HG02852 (cell line): ENCODE measurements around the gene C22orf15.

Experiments
- ATAC-seq: cut with Tn5 transposase; IDR thresholded peaks from one replicate; pipeline ENCODE4 v1.9.1; 2021; ENCODE audit warnings: mild to moderate bottlenecking, moderate library complexity; ENCODE audit not compliant: unreplicated experiment

C22orf15 gene

DNA sequence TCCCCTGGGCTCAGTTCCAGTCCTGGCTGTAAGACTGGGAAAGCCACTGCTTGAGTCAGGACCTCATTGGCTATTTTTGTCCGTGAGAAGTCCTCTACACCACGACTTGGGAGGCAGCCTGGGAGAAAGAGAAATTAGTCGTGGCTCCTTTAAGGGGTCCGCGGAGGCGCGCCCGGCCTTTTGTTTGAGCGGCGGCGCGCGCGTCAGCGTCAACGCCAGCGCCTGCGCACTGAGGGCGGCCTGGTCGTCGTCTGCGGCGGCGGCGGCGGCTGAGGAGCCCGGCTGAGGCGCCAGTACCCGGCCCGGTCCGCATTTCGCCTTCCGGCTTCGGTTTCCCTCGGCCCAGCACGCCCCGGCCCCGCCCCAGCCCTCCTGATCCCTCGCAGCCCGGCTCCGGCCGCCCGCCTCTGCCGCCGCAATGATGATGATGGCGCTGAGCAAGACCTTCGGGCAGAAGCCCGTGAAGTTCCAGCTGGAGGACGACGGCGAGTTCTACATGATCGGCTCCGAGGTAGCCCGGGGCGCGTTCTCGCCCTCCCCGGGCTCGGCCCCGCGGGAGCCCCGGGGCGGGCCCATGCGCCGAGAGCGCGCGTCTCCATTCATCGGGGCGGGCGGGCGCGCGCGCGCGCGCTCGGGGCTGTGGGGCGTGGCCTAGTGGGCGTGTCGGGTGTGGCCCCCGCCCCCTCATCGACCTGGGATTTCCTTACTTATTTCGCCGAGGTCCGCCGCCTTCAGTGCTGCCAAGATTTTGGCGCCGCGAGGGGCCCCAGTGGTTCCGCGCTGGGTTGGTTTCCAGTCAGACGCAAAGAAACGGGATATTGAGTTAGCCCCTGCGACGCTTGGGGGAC is 24.2 kb downstream of the C22orf15 start, which contains the start of gene SMARCB1:
Gene SMARCB1, plus strand, starts transcription at position 215 of the 848 bp plus-strand sequence. Its CDS starts 204 bp downstream, at position 419.
- peak; percentile 72 for ATAC-seq

DNA sequence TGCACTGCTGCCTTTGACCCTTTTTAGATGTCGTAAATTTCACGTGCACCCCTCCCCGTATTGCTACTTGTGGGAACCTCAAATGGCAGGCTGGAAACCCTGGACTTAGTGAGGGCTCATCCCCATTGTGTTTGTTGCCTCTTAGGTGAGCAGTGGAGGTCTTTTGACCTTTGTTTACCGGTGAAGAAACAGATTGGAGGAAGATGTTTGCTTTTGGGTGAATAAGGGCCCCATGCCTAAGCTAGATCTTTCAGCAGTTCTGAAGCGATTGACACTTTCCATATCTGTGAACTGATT is 24.8 kb downstream of the C22orf15 start:
- ATAC-seq, result no peak

DNA sequence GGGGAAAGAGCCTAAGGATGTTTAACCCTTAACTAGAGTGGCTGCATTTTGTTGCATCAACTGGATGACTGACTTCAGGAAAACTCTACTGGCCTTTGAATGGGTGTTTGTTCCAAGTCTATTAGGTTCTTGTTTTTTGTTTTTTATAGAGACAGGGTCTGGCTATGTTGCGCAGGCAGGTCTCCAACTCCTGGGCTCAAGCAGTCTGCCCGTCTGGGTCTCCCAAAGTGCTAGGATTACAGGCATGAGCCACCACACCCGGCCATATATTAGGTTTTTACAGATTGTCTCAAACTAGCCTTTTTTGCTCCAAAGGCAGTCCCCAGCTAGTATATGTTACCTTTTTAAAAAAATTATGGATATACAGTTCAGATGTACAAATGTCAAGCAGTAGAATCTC is 25.1 kb downstream of the C22orf15 start:
- ATAC-seq, result no peak

DNA sequence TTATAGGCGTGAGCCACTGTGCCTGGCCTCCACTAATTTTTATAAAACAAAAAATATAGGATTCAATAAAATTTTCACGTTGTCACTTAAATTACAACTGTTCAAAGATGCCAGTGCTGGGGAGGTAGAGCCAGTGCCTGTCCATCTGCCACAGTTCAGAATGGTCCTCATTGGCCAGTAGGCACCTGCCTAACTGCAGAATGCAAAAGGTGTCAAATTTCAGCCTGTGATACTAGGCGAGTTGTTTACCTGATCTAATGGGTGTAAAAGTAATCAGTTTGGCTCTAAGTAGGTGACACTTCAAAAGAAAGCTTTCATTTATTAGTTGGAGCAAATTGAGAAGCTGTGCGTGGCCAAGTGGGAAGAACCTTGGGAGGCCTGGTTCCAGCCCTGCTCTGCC is 26.3 kb downstream of the C22orf15 start:
- ATAC-seq, result no peak

DNA sequence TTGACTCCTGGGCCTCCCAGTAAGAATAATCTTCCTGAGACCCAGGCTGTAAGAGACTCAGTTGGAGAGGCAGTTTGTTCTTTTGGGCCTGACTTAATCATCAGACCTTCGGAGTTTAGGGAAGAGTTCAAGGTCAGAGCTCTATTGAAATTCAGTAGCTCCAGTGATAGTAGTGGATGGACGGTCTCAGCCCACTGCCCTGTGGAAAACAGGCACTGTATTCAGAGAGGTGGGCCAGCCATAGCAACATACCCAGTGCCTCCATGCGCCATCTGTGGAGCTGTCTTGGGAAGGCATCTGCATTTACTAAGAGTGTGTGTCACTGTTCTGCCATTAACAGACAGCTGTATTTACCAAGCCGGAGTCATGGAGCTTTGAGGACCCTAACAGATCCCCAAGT is 26.8 kb downstream of the C22orf15 start:
- no peak for ATAC-seq

DNA sequence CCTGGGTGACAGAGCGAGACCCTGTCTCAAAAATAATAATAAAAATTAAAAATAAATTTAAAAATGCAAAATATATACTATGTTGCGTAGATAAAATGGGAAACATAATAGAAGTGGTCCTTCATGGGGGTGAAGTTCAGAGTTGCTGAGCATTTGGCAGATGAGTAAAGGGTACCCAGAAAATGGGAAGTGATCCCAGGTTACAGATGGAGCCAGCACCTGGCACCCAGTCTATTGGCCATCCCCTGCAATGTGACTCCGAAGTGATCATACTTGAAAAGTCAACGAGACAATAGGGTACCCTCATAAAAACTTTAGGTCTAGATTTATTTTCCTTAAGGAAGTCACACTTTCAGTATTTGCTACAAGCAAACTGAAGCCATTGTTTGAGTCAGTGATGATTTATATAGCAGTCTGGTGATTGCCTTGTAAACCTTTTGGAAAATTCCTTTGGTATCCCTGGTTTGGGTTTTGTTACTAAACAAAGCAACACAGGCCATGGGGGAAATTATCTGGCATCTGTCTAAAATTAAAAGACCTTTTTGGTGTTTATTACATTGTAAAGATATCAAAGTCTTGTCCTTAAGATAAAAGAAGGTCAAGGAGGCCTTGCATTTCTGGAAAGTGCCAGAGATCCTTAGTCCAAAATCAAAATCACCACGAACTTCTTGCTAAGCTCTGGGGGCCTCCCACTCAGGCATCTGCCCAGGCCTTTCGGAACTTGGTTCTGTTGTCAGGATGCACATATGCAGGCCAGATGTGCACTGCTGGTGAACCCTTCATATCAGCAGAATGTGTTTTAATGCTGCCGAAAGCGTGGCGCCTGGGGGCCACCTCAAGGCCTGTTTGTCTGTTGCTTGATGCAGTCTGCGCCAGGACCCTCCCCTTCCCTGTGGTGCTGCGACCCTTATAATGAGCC is 28.3 kb downstream of the C22orf15 start:
- no peak for ATAC-seq

DNA sequence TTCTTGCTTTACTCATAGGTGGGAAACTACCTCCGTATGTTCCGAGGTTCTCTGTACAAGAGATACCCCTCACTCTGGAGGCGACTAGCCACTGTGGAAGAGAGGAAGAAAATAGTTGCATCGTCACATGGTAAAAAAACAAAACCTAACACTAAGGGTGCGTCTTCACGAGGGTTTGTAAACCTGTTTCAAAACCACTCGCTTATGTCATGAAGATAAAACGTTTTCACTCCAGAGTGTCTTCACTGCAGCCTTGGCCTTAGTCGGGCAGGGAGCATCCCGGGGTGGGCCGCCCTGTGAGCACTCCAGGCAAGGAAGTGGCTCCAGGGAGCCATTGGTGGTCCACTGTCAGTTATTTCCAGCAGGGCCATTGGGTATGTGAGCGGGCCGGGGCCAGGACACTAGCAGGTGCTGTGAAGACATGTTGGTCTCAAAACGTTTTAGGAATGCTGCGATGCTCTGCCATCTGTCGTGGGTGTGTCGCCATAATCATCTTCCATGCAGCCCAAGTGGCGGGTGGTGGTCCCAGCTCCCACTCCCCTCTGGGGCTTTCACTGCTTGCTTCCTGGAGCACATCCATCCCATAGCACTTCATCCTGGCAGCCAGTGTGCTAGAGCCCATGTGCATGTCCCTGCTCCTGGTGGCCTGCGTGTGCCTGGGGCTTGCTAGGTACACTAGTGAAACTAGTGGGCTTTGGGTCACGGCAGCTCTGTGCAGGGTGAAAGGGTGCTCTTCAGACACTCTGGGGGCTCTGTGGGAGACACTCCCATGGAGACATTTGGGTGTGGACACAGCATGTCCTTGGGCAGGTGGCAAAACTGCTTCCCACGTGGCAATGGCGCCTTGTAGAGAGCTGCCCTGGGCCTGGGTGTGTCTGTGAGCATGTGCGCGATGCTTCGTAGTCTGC is 29.2 kb downstream of the C22orf15 start:
- ATAC-seq, result no peak

DNA sequence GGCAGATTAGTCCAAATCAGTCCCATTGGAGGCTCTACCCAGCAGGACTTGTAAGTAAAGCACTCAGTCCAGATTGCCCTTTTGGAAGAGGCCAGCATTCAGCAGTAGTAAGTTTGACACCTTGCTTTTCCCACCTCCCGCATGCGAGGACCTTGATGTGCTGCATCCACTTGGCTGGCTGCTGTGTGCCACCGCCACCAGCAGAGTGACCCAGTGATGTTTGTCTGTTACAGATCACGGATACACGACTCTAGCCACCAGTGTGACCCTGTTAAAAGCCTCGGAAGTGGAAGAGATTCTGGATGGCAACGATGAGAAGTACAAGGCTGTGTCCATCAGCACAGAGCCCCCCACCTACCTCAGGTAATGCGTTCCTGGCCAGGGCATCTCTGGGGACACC is 30.5 kb downstream of the C22orf15 start:
- ATAC-seq, result no peak

DNA sequence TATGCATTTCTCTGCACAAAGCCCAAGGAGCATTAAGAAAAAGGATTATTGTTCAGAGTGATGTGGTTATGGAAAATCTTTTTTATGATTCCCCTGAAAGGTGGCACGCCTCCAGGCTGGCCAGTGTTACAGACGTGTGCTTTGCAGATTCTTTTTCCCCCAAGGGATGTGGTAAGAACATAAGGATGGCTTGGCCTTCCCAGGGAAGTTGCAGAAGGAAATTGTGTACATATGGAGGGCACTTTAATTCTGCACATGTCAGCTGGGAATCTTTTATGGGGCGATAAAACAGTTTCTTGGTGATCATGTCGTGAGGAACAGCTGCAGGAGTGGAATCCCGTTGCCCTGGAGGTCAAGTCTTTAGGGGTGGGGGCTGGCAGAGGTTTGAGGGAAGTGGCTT is 33.7 kb downstream of the C22orf15 start:
- ATAC-seq, result no peak

DNA sequence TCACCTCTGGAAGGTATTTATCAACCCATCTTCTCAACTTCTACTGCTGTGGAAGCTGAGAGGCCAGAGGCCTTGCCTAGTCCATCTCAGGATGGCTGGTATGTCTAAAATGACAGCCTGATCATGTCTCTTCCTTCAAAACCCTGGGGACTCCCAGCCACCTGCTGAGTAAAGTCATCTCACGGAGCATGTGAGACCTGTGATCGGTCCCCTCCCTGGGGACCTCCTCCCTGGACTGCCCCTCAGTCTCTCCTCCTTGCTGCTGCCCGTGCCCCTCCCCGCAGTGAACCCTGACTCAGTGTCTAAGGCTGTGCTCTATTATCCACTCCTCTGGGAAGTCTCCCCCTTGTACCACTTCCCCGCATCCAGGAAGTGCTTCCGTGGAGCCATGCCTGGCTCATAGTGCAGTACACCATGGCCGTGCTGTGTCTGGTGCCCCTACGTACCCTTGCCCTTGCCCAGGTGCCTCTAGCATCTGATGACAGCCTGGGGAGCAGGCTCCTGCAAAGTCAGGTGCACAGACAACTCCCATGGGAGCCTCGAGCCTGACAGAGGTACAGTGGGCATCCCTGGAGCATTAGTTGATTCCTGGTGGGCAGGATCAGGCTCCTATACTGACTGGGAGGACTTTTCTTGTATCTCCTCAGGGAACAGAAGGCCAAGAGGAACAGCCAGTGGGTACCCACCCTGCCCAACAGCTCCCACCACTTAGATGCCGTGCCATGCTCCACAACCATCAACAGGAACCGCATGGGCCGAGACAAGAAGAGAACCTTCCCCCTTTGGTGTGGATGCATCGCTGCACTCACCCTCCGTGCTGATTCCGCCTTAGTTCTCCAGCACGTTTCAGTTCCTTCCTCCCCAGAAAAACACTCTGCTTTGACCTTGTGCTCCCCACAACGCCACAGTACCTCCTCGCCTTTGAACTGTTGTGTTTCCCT is 37.8 kb downstream of the C22orf15 start:
- ATAC-seq, result no peak

DNA sequence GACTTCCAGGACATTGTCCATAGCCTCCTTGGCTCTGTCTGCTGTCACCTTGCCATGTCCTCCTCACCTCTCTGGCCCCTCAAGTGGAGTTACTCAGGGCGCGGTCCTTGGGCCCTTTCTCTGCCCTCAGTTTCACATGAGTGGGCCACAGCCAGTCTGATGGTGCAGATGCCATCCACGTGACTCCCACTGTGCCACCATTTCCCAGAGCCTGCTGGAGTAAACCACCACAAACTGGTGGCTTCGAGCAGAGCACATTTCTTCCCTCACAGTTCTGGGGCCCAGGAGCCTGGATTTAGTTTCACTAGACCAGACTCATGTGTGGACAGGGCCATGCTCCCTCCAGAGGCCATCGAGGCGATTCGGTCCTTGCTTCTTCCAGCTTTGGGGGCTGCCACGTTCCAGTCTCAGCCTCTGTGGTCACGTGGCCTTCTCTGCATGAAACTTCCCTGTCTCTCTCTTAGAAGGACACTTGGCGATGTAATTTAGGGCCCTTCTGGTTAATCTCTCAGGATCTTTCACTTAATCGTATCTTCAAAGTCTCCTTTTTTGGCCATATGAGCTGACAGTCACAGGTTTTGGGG is 38.5 kb downstream of the C22orf15 start:
- no peak for ATAC-seq

DNA sequence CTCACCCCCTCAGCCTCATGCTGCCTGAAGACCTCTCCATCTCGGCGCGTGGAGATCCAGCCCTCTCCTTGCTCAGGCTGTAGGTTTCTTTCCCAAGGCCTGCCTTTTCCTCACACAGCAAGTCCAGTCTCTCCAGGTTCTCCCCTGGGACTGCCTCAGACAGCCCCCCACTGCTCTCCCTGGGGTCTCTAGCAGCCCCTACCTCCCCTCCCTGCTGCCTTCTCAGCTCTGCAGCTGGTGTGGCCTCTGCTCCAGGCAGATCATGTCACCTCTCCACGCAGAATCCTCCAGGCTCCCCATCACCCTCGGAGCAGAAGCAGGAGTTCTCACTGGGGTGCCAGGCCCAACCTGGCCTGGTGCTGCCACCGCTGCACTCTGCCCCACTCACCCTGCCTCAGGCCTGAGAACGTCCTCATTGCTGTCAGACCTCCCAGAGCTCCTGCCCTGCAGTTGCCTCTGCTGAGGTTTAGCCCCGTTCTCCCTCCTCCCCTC is 39.1 kb downstream of the C22orf15 start:
- ATAC-seq, result no peak

DNA sequence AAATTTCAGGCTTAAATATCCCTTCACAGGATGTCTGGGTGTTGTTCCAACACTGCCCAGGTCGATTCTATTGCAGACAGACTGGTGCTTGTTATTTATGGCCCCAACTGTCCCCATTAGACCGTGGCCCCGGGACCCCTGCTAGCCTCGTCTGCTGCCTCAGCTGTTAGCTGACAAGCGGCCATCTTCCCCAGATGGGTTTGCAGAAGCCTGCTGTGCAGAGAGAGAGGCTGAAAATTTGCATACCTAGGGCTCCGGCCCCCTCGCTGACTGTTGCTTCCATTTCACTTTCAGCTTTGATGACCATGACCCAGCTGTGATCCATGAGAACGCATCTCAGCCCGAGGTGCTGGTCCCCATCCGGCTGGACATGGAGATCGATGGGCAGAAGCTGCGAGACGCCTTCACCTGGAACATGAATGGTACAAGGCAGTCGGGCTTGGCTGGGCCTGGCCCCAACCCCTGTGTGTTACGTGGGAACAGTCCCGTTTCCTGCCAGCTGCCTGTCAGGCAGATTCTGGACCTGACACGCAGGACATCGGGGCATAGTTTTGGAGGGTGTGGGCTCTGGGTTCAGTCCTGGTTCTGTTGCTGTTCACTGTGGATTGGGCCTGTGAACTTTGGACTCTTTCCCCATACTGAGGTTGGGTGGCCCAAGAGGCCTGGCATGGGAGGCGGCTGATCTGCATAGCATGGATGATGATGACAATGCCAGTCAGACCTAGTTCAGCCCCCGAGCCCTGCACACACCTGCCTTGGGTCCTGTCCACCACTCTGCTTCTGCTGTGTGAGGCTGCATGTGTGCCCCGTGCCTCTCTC is 40.4 kb downstream of the C22orf15 start:
- ATAC-seq, result no peak

DNA sequence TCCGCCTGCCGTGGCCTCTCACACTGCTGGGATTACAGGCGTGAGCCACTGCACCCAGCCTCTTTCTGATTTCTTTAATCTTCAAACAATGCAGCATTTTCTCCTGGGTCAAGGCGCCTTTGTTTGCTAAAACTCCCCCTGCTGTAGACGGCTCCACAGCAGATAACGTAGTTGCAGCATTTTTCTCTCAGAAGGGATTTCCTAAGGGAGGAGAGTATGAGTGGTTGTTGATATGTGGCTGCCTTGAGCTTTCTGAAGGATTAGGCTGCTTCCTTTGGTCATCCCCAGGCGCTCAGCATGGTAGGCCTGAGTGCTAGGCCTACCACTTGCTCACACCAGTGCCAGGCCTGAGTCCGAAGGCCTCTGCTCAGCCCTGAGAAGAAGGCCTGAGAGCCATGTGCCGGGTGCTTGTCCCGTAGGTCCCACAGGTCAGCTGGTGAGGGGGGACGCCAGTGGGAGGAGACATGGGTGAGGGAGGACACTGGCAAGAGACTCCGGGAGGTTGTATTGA is 42.0 kb downstream of the C22orf15 start:
- no peak for ATAC-seq

DNA sequence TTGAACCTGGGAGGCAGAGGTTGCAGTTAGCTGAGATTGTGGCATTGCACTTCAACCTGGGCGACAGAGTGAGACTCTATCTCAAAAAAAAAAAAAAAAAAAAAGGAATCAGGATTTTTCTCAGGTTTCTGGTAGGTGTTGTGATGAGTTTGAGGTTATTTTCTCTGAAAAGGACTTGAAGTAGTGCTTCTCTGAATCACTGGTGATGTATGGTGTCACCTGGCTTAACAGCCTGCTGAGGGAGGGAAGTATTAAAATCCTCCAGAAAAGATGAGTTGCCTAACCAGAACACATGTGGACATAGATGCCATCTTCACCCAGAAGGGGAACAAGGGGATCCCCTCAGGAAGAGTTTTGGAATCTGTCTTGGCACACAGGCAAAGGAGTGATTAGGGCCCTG is 44.0 kb downstream of the C22orf15 start:
- ATAC-seq, result no peak

DNA sequence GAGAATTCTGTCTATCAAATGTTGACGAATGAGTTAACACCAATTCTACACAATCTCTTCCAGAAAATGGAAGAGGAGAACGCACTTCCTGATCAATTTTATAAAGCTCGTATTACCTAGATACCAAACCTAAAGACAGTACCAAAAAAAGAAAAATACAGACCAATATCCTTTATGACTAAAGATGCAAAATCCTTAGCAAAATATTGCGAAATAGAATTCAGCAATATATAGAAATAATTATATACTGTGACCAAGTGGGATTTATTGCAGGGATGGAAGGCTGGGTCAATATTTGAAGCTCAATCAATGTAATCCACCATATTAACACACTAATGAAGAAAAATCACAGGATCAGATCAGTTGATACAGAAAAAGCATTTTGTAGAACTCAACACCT is 49.6 kb downstream of the C22orf15 start:
- ATAC-seq, result no peak
